CD4-positive, alpha-beta T cell treated with Interleukin-6 at 100 ng/mL for 8 hours (primary cell): ENCODE measurements around the gene TBPL2.
"Not testable (repeated sequence)": the region's sequence is repeated elsewhere in the genome, so short reads cannot be mapped to it uniquely, and the experiment has no call there.

Experiments
- DNase-seq: peaks from one replicate; pipeline ENCODE4 v3.0.0-alpha.2; 2020; ENCODE audit warnings: mixed read lengths, low spot score

Gene TBPL2

DNA sequence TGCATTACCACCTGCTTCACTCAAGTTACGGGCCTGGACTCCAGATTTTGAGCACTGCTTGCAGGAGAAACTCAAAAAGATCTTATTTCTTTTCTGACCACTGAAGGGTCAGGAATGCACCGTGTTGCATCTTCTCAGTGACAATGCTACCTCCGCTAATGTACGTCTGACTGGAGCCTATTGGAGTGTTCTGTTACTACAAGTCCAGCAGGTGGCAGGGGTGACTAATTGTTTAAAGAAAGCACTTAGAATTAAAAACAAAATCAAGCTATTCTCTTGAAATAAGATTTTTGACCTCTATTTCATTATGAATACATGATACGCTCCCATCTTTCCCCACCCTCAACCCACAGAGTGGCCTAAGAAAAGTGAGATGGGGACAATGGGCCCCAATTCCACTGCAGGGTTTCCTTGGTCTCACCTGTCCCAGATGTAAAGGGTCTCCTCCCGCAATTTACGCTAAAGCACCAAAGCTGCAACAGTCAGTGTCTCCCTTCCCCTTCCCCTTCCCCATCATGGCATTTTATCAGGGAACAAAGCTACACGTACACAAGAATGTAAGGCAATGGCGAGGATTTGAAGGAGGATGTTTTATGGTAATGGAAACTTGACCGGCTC is 2.2 kb downstream of the TBPL2 start:
- DNase-seq = peak; percentile 8

DNA sequence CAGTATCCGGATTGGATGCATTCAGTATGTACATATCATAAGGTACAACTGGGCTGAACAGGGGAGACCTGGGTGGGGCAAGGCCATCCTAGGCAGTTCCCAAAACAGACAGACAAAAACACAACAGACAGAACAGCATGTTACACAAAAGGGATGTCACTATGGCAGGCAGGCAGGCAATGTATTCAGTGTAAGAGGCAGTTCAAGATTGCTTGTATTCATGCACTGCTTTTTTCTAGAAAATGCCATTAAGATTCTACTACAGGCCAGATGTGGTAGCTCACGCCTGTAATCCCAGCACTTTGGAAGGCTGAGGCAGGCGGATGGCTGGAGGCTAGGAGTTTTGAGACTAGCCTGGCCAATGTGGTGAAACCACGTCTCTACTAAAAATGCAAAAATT is 3.5 kb downstream of the TBPL2 start:
- DNase-seq = no peak

DNA sequence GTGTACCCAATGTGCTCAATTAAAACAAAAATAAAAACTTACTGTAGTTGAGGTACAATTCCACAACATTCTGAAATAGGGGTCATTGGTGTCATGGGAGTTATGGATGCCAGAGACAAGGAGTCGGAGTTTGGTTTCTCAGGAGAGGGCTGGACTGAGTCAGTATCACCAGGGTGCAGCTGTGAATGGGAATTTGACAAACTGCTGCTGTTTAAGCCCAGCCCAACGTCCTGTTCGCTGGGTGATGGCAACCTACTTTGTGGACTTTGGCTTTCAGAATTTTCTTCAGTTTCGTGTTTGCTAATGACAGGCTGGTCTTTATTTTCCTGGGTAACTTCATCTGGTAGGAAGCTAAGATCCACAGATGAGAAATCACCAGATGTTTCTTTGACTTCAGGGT is 3.9 kb downstream of the TBPL2 start:
- DNase-seq = no peak

DNA sequence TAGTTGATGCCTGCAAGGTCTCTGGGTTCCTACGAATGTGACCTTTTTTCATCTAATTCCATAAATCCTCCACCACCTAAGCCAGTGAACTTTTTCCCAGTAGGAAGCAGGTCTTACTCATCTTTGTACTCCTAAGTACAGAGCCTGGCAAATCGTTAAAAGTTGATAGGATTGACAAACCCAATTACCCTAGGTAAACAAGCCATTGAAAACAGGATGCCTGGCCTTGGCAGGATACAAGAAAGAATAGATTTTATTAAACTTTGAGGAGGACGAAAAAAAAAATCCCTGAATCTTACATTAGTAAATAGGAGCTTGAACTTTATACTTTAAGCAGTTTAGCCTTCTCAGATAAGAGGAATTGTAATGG is 5.6 kb downstream of the TBPL2 start:
- no peak for DNase-seq

DNA sequence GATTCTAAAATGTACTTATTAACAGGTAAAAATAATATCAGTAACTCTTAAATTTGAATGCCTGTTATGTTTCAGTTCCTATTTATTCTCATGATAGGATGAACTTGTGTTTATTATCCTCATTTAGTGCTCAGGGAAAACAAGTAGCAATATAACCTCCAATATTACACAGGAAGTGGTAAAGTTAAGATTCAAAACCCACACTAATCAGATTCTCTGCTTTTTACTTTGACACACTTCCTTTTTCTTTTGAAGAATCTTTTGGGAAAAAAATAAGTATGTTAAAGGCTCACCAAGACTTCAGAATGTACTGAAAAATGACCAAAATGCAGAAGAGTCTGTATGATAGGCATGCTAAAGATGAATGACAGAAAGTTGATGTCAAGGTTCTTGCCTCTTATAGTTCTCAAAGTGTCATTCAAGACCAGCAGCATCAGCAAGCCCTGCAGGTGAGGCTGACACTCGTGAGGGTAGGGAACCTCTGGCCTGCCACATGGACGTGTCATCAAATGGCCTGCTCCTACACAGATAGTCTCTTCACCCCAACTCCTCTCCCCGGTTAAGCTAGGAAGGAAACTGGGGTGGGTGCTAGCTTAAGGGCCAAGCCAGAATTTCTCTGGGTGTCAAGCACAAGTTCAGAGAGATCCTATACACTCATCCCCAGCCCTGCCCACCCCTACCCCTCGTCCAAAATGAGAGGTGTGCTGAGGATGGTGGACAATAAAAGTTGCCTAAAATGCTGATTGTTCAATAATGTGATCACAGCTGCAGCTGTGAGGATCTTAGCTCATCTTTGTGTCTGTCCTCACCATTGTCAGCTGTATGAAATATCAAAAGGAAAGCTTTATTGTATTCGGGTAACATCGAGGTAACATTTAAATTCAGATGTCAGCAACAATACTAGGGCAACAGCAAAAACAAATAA is 6.3 kb downstream of the TBPL2 start:
- peak; percentile 15 for DNase-seq

DNA sequence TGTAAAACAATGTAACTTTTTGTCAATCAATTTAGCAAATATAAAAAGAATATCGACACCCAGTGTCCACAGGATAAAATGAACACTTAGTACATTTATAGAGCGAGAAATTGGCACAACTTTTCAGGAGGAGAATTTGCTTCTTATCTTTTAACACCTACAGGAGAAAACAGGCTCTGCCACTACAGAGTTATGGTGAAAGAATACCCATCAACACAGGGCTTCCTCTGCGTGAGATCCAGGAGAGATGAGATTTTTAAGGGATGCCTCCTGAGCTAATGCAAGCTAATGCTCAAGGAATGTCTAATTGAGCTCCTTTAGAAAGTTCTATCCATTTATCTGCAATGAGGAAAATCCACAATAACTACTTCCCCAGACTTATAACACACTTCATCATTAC is 7.8 kb downstream of the TBPL2 start:
- DNase-seq = no peak

DNA sequence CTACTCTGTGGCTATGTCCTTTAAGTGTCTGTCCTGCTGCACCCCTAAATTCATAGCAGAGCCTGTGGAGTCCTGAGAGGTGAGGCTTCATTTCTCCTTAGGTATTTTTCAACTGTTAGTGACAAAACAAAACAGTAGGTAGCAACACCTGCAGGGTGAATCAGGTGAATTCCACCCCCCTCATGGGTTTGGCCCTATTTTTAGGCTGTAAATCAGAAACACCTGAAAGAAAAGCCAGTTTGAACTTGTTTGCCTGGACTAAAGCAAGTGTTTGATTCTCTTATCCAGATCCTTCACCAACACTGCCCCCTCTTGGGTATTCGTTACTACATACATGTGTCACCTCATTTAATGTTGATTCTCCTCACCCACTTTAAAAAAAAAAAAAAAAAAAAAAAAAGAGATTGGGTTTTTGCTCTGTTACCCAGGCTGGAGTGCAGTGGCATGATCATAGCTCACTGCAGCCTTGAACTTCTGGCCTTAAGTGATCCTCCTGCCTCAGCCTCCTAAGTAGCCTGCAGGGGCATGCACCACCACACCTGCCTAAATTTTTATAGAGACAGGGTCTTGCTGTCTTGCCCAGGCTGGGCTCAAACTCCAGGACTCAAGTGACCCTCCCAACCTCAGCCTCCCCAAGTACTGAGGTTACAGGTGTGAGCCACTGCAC is 10.3 kb downstream of the TBPL2 start:
- peak; percentile 80 for DNase-seq

DNA sequence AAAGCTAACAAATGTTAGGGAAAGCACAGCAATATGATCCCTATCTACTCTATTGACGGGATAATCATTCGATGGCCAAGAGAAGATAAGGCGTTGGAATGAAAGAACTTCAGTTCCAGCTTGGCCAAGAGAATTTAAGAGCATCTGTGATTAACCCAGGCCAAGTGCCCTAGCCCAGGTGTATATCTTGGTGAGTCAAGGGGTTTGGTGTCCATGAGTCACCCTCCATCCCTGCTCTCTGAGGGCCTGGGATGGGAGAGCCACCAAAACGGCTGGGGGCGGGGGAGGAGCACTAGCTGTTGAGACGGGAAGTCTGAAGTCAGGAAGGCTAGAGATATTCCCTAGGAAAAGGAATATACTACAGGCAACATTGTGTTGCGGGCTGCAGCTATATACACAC is 13.0 kb downstream of the TBPL2 start:
- DNase-seq = no peak

DNA sequence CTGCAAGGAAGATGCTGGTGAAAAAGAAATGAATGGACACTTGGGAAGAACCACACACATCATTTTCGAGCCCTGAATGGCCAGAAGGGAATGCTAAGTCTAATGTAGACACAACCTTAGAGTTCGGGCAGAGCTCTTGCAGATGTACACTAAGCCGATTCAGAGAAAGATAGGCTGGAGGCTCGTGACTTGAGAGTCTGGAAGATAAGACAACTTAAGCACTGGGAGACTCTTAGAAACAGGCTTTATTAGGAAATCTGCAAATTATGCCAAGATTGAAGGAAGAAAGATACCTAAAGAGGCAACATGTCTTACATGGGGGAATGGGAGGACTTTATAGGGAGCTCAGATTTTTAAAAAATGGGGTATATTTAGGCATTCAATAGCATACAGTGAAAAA is 13.5 kb downstream of the TBPL2 start:
- no peak for DNase-seq

DNA sequence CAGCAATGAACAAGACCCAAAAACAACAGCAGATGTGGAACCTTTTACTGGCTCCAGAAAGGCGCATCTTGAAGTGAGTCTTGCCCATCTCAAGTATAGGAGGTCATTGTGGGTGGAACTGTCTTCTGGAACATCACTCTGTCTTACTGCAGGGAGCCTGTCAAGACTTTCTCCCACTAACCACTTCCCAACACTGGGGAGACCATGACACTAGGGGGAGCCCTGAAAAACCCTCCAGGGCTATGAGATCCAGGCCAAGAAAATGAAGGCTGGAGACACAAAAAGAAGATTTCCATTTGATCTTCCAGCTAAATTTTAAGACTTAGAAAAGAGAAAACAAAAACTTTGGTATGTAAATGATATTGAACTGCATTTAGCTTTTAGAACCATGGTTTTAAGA is 15.3 kb downstream of the TBPL2 start:
- no peak for DNase-seq

DNA sequence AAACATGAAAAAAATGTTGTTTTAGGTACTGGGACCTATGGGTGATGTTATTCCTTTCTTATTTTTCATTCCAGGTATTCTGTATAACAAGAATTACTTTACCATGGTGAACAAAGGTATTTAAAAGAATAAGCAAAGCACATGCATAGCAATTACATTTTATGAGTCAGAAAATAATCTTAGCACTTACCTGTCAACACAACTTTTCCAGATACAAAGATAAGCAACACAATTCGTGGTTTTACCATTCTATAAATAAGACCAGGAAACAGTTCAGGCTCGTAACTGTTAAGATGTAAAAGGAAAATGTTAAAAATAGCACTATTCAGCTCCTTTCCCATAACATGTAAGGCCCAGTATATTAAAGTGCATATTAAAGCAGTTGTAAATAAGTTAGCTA is 16.4 kb downstream of the TBPL2 start:
- DNase-seq = no peak

DNA sequence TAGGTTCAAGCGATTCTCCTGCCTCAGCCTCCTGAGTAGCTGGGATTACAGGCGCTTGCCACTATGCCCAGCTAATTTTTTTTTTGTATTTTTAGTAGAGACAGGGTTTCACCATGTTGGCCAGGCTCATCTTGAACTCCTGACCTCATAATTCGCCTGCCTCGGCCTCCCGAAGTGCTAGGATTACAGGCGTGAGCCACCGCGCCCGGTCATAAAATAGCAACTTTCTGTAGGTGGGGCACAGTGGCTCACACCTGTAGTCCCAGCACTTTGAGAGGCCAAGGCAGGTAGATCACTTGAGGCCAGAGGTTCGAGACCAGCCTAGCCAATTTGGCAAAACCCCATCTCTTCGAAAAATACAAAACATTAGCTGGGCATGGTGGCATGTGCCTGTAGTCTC is 18.1 kb downstream of the TBPL2 start:
- not testable (repeated sequence) for DNase-seq

DNA sequence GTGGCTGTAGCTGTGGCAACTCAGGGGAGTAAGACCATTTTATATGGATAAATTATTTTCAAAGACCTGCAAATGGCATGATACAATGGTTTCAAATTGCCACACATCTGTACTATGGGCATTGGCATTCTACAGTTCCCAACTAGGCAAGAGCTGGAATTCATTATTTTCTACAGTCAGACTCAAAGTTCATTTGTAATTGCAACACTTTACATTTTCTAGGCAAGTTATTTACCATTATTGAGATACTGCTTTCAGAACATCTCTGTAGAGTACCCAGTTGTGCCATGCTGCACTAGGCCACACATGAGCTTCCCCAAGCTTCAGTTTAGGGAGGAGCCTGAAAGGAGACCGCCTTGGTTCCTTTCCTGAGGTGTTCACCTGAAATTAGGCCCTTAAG is 20.8 kb downstream of the TBPL2 start:
- DNase-seq = no peak

DNA sequence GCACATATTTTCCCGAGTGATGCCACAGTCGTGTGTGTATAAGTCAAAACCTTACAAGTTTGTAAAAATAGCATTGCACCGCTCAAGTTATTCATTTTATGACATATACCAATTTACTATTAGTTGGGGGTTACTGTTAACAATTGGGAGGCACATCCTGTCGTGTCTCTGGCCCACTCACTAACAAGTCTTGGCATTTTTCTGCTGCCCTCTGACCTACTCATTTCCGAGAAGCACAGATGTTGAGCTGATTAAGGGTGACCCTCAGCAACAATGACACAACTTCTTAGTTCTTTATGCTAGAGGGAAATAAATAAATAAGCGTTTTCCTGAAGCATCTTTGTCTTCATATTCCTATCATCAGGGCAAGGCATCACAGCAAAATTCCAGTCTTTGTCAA is 22.0 kb downstream of the TBPL2 start:
- no peak for DNase-seq

DNA sequence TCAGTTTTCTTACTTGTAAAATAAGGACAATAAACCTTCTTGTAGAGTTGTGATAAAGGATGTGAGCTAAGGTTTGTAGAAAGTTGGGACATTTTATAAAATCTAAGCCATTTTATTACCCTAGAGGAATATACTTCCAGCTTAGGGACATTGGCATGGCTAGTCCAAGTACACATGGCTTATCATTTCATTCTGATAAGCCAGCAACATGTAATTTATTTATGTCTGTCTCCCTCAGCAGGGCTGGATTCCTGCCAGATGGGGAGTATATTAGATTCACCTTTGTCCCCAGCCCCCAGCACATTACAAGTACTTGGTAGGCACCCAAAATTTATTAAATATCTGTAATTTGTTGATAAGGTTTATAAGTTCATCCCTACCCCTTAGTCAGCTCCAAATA is 22.5 kb downstream of the TBPL2 start:
- DNase-seq = no peak

DNA sequence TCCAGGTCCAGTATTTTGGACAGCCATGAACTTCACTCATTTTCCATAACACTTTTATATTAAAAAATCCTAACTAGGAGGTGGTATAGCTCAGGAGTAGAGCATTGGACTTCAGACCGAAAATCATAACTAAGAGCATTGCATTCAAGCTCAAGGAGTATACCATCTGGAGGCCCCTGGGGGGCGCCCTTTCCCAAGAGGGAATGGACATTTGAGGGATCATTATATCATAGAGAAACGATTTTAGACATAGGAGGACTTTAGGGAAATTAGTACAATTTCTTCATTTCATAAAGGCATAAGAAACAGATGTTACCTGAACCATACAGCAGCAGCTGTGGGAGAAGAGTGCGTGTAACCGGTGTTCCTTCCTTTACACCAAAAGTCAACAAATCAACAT is 23.6 kb downstream of the TBPL2 start:
- DNase-seq = no peak

DNA sequence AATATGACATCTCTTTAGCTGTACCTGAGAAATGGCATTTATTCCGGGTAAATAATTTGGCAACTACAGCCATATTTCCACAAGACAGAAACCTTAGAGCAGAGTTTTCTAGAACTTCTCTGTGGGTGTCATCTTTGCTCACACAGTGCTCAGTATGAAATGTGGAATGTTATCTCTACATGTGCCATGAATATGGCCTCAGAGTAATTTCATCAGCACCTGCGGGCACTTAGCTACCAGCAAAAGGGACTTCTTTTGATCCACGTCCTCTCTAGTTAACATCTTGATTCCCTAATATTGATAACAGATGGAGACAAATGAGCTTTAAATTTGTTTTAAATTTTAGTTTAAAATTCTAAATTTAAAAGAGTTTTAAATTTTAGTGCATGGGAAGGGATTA is 25.9 kb downstream of the TBPL2 start:
- DNase-seq = no peak

DNA sequence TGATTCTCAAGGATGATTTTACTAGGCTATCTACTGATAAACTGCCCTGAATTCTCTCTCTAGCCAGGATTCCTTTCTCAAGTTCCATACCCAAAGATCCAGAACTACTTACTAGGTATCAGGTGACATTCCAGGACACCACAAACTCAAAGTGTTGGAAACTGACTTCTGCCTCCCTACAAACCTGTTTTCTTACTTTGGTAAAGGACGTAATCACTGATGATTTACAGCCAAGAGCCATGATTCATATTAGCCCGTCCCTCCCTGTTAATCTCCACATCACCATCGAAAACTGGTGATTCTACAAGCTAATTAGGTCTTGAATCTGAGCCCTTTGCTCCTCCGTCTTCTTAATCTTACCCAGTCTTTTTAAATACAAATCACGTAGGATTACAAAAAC is 27.7 kb downstream of the TBPL2 start:
- no peak for DNase-seq

DNA sequence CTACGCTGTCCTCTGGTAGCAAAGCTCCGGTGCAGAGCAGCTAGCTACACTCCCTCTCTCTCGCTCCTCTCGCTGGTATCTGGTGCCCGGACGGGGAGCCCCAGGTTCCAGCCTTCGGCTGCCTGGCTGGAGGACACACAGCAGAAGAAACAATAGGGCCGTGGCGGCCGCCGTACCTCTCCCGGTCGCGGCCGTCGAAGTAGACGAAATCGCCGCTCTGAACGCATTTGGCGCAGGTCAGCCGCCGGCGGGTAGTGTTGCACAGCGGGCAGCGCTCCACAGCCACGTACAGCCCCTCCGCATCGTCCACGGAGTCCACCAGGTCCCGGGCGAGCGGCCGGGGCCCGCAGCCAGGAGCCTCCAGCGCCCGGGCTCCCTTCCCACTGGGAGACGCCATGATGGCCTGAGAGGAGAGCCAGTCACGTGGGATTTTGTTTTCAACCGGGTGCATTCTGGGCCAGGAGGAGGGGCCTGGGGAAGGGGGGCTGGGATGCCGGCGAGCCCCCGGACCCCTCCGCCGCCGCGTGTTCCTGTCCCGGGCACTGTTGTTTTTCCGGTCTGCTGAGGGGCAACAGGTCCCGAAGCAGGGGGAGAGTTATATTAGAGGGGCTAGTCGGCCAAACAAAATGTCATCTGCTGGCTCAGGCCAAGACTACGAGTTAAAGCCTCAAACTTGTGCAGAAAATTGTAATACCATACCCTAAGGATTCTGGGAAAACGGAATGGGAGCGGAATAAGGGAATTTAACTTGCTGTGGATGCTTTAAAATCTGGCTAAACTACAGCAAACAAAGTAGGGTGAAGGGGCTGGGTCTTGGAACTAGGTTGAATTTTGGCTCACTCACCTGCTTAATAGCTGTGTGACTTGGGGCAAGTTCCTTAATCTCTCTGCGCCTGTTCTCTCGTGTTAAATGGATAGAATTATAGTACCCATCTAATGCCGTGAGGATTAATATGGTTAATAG is 28.7 kb downstream of the TBPL2 start, which contains the start of gene ATG14:
TSS of gene ATG14 (minus strand) at position 405 of the 964 bp plus-strand sequence. CDS start at position 397, 8 bp downstream.
- DNase-seq = peak; percentile 74

DNA sequence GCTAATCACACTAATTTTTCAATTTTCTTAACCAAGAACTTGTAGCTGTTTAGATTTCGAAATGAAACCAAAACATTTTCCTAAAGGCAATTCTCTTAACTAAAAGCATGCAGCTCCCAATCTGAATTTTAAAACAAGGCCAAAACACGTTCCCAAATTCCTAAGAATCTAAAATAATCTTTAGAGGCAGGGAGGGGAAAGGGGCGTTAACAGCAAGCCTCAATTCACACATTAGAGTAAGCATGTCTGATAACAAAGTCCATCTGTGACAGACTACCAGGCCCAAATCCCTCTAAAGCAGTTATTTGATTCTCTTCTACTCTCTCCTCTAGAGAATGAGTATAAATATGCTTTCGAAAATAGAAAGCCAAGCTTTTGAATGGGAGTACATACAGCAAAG is 29.5 kb downstream of the TBPL2 start:
- DNase-seq = no peak

DNA sequence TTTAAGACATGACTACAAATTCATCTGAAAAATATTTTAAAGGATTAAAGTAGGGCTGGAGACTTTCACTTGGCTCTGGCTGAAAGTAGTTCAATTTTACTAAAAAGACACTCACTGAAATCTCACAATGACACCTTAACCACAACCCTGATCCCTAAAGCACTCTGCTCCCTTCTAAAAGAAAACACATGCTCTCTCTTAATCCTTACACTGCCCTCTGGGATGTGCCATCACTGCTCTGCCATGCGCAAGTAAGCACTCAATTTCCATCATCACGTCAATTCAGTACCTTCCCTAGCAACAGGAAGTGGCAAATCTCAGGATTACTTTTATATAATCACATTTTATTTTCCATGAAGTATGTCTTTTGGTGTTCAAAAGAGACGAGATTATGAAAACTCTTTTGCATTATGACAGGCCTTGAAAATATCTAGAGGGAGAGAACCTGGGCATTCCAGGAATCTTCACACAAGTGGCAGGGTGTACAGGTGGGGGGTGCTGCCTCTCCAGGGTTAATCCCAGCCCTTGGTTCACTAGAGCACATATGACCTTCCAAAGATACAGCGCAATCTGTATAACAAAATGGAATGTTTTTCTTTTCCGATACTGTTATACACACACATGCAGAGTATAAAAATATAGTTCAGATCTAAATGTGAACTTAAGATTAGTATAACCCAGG is 36.1 kb downstream of the TBPL2 start:
- DNase-seq = no peak
